GM12872 (cell line): Measurements from ENCODE around the gene ZBTB16.

Source experiments
- TF ChIP-seq, protein P1 (sequence below): IDR thresholded peaks from 3 replicates; pipeline ENCODE4 v1.5.1; 2011; ENCODE audit warnings: low read depth, mild to moderate bottlenecking, low read length, moderate library complexity; ENCODE audit not compliant: insufficient read depth

Gene ZBTB16

DNA sequence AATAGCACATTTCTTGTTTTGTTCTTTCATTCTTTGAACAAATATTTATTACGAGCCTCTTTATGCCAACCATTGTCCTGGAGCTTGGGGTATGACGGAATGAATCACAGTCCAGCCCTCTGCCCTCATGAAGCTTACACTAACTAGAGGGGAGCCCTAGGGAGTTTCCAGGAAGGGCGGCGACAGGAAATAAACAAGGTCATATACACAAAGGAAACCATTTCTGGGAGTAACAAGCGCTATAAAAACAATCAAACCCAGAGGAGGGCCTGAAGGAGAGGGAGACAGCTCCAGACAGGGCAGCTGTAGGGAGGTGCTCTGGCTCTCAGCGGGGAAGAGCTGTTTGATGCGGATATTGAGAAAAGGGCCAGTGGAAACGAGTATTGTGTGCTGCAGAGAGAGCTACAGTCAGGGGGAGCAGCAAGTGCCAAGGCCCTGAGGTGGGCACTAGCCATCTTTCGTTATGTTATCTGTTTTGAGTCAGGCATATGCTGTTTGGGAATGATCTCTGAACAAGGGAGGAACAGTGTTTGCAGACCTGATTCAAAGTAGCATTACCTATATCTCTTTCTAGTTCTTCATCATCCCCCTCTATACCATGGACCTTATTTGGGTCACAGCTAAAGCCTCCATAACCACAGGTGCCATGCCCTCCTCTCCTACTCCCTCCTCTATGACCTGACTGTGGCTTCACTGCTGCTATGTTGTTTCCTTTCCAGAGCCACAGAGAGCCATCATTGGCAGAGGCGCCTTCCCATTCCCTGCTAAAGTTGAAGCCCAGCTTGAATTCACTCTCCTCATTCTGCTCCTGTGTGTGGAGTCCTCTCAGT lies 15.3 kb upstream of the ZBTB16 start:
- TF ChIP-seq, protein P1, sequence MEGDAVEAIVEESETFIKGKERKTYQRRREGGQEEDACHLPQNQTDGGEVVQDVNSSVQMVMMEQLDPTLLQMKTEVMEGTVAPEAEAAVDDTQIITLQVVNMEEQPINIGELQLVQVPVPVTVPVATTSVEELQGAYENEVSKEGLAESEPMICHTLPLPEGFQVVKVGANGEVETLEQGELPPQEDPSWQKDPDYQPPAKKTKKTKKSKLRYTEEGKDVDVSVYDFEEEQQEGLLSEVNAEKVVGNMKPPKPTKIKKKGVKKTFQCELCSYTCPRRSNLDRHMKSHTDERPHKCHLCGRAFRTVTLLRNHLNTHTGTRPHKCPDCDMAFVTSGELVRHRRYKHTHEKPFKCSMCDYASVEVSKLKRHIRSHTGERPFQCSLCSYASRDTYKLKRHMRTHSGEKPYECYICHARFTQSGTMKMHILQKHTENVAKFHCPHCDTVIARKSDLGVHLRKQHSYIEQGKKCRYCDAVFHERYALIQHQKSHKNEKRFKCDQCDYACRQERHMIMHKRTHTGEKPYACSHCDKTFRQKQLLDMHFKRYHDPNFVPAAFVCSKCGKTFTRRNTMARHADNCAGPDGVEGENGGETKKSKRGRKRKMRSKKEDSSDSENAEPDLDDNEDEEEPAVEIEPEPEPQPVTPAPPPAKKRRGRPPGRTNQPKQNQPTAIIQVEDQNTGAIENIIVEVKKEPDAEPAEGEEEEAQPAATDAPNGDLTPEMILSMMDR, result no peak

DNA sequence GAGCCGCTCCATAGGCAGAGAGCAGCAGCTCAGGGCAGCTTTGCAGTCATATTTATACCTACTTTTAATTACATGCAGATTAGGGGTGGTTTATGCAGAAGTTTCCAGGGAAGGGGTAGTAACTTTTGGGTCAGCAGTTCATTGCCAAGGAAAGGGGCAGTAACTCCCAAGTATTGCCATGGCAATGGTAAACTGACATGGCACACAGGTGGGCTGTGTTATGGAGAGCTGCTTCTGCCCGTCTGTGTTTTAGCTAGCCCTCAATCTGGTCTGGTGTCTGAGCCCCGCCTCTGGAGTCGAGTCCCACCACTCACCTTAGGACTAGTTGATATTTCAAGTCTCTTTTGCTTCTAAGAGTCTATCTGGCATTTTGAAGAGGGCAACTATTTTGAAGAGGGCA lies 12.2 kb upstream of the ZBTB16 start:
- TF ChIP-seq, protein P1, result no peak

GRCh38 chr11:114049050-114049449 lies 10.5 kb upstream of the ZBTB16 start:
- TF ChIP-seq, protein P1, result no peak

DNA sequence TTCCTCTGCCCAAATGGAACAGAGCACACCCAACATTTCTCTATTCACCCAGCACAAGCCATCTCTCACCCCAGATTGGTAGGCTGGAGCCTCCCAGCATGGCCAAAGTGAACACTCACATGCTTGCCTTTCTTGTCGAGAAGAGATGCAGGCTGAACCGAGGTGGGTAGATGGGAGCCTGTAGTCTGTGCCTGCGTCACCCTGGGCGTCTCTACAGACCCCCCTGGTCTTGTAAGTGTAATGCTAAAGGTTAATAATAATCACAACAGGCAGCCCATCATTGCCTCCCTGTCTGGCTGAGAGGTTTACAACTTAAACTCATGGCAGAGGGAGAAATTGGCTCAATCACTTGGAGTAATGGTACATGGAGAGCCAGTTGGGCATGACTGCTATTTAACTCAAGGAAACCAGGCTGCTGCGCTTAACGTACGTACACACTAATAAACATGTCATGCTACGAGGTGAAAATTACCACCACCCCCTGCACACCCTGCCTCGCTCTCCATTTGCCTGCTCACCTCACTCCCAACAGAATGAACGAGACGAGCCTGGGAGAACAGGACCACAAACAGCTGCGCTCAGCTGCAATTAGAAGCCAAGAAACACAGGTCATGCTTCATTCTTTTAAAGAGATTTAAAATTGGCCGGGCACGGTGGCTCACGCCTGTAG lies 9.1 kb upstream of the ZBTB16 start:
- TF ChIP-seq, protein P1, result no peak

DNA sequence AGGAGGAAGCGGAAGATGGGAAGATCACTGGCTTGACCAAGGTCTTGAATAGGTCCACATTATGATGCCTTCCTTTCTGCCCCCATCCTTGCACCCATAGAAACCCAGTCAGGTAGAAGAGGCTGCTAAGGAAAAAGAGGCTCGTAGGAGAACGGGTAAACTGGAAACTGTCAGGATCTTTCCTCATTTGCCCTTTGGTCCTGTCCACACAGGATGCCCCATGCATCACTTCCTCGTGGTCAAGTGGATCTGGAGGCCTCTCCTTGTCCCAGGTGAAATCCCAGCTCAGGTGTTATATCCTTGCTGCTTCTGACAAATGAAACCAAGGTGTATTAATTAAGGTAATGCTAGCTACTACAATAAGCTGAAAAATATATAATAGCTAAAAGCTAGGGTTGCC lies 8.0 kb upstream of the ZBTB16 start:
- TF ChIP-seq, protein P1, result no peak

DNA sequence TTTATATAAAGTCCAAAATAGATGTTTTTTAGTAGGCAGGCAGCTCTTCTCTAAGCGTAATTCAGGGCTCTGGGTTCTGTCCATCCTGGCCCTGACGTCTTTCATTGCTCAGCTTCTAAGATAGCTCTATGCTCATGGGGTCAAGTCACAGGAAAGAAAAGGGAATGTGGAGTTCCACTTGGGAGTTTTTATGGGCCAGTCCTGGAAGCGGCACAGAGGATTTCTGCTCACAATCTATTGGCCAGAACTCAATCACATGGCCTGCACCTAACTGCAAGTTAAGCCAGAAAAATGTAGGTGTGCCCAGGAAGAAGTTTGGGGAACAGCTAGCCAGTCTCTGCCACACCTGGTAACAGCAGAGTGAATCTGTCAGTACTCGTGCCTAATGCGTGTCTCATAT lies 7.4 kb upstream of the ZBTB16 start:
- TF ChIP-seq, protein P1, result no peak

DNA sequence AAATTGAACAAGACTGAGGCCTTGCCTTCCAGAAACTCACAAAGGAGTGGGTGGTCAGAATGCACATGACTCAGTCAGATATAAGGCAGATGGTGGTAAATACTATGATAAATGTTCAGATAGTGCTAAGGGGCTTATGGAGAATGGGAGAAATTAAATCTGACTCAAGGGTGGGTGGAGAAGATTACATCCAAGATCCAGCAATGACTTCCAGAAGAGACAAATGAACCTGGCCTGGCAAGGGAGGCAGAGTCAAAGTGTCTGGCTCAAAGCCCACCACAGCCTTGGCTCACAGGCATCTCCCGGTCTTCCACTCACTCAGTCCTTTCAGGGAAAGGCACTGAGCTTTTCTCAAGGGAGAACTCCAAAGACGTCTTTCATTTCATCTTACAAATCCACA lies 6.1 kb upstream of the ZBTB16 start:
- TF ChIP-seq, protein P1, result no peak
